Measurements from ENCODE around the gene RPTOR. TPM values are rescaled to one million over a fixed set of nuclear protein-coding genes. Genes with fewer than 3 reads are reported as not detected.

RPTOR gene
- total RNA-seq, 1 experiment from 2014 or later, result 25.1 TPM

DNA sequence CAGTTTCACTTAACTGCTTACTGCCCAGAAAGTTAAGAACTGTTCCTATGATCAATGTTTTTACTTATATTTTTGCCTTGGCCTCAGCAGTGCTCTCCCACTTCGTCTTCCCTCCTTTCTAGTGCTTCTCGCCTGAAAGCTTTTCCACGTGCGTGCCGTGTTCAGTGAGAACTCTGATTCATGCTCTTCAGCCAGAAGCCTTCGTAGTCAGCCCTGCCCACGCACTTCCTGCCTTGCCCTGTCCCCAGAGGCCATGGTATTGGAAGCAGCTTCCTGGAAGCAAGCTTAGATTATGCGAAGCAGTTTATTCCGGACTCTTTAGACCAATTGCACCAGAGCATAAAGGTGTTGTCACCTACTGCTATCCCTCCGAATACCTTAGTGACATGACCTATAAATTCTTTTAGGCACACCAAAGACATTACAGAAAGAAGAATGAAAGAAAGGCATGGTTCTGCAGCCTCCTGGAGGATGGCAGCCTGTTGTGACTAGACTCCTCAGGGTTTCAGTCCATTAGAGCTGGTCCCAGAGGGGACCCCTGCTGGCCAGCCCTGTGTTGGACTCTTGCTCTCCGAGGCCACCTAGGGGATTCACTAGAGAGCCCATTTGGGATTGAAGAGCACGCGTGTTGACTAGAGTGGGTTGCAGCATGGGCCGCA, 105.2 kb downstream of the RPTOR start:
- H3K14ac ChIP-seq (ENCODE audit: insufficient read depth, low read length), result no peak overlapping the region
- no peak overlapping the region for H3K56ac ChIP-seq (ENCODE audit: insufficient read length, low read depth, low read length)
- Mint-ChIP-seq H3K9me3 (no peaks in the 10 kb centered on the region), H3K4me3 (no peak overlapping the region), H3K36me3 (ENCODE audit: insufficient read depth in 1 of 3, low read depth in 3 of 3) (peaks cover 0 to 1% (median 0%) of the 10 kb centered on the region in 3 experiments; a peak in 2 of 7 replicates), H3K27ac (peak overlapping the region; percentile 39 to 68 (median 55); a peak in 4 of 7 replicates), H3K4me1 (peaks cover 38 to 47% of the 10 kb centered on the region in 2 experiments), H3K27me3 (ENCODE audit: low read depth) (no peaks in the 10 kb centered on the region)
- no peak overlapping the region for H2BK15ac ChIP-seq (ENCODE audit: low read depth, low read length)
- no CpG with 5 or more reads among the region's 14 CpGs for WGBS (ENCODE audit: extremely low coverage, insufficient read length, low lambda C conversion rate)
- H4K20me1 ChIP-seq (ENCODE audit: control insufficient read depth, insufficient read depth, insufficient read length), result no peaks in the 10 kb centered on the region
- no peak overlapping the region for H4K8ac ChIP-seq (replicated peaks; ENCODE audit: insufficient read length, low read depth, low read length)
- no peaks in the 10 kb centered on the region; the same call in 1 of the 2 replicates for H3K4me1 ChIP-seq (ENCODE audit: insufficient read depth, low read length)
- H3K9me3 ChIP-seq (ENCODE audit: control insufficient read depth, low read depth, low read length), result no peaks in the 10 kb centered on the region
- no peak overlapping the region for H2AK5ac ChIP-seq (ENCODE audit: insufficient read length, low read length)
- H3K4me2 ChIP-seq (ENCODE audit: insufficient read depth, insufficient read length, low read length), result no peak overlapping the region
- H2BK5ac ChIP-seq (ENCODE audit: insufficient read length, low read length), result no peak overlapping the region
- no peak overlapping the region for H2BK20ac ChIP-seq (ENCODE audit: low read depth, low read length, poor library complexity, severe bottlenecking)
- no peaks in the 10 kb centered on the region for H3K79me2 ChIP-seq (ENCODE audit: insufficient read depth, low read length)
- H4K5ac ChIP-seq (ENCODE audit: insufficient read length, low read depth, low read length), result no peak overlapping the region
- no peak overlapping the region for H3K9ac ChIP-seq (ENCODE audit: extremely low read depth, insufficient read length, low read length)
- TF ChIP-seq, protein P1, sequence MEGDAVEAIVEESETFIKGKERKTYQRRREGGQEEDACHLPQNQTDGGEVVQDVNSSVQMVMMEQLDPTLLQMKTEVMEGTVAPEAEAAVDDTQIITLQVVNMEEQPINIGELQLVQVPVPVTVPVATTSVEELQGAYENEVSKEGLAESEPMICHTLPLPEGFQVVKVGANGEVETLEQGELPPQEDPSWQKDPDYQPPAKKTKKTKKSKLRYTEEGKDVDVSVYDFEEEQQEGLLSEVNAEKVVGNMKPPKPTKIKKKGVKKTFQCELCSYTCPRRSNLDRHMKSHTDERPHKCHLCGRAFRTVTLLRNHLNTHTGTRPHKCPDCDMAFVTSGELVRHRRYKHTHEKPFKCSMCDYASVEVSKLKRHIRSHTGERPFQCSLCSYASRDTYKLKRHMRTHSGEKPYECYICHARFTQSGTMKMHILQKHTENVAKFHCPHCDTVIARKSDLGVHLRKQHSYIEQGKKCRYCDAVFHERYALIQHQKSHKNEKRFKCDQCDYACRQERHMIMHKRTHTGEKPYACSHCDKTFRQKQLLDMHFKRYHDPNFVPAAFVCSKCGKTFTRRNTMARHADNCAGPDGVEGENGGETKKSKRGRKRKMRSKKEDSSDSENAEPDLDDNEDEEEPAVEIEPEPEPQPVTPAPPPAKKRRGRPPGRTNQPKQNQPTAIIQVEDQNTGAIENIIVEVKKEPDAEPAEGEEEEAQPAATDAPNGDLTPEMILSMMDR (conservative IDR thresholded peaks at IDR 0.05), result peak; percentile 76
- no peak overlapping the region for H2AFZ ChIP-seq (ENCODE audit: low read length)
- DNase-seq, result peak; percentile 85
- no peaks in the 10 kb centered on the region for H3K23me2 ChIP-seq (ENCODE audit: insufficient read length, low read depth, low read length, poor library complexity, severe bottlenecking)
- H4K91ac ChIP-seq (ENCODE audit: insufficient read length, low read depth, low read length), result no peak overlapping the region
- no peak overlapping the region for H2BK12ac ChIP-seq (ENCODE audit: insufficient read length, low read depth, low read length)
- no peaks in the 10 kb centered on the region for H3K27me3 ChIP-seq (ENCODE audit: insufficient read depth, low read length)
- H2BK120ac ChIP-seq (ENCODE audit: low read depth, low read length, poor library complexity, severe bottlenecking), result no peak overlapping the region
- H3K4ac ChIP-seq (ENCODE audit: low read depth, low read length), result no peak overlapping the region
- H3K18ac ChIP-seq (ENCODE audit: insufficient read length, low read depth, low read length), result no peak overlapping the region
- H3T11ph ChIP-seq (ENCODE audit: low read length), result no peak overlapping the region
- no peaks in the 10 kb centered on the region for H3K79me1 ChIP-seq (ENCODE audit: insufficient read depth, low read depth, low read length, poor library complexity, severe bottlenecking)
- no peak overlapping the region for H3K23ac ChIP-seq (ENCODE audit: insufficient read length, low read depth, low read length)
- H3K27ac ChIP-seq (ENCODE audit: insufficient read length, low read depth, low read length), result no peak overlapping the region

Data from H9 (cell line).